HEK293 (cell line): Measurements from ENCODE around the gene TRMT61A.

ENCODE experiments used
- CTCF ChIP-seq: fragments of 450-650 bp; formaldehyde crosslinking; IDR thresholded peaks from 2 replicates; pipeline ENCODE4 v1.5.1; 2016; ENCODE audit warnings: missing biosample characterization, missing genetic modification characterization
- ZFP3 ChIP-seq: fragments of 450-650 bp; formaldehyde crosslinking; IDR thresholded peaks from 2 replicates; pipeline ENCODE4 v1.5.1; 2016; ENCODE audit warnings: low read depth, missing biosample characterization, missing genetic modification characterization
- ZNF23 ChIP-seq: fragments of 450-650 bp; formaldehyde crosslinking; IDR thresholded peaks from 2 replicates; pipeline ENCODE4 v1.5.1; 2016; ENCODE audit warnings: missing biosample characterization, missing genetic modification characterization, borderline replicate concordance
- TF ChIP-seq, protein P1 (sequence below): fragments of 450-650 bp; formaldehyde crosslinking; IDR thresholded peaks from 2 replicates; pipeline ENCODE4 v1.5.1; 2016; ENCODE audit warnings: missing biosample characterization, missing genetic modification characterization

GRCh38 chr14:103526914-103527248 is 2.1 kb upstream of the TRMT61A start:
- TF ChIP-seq, protein P1, sequence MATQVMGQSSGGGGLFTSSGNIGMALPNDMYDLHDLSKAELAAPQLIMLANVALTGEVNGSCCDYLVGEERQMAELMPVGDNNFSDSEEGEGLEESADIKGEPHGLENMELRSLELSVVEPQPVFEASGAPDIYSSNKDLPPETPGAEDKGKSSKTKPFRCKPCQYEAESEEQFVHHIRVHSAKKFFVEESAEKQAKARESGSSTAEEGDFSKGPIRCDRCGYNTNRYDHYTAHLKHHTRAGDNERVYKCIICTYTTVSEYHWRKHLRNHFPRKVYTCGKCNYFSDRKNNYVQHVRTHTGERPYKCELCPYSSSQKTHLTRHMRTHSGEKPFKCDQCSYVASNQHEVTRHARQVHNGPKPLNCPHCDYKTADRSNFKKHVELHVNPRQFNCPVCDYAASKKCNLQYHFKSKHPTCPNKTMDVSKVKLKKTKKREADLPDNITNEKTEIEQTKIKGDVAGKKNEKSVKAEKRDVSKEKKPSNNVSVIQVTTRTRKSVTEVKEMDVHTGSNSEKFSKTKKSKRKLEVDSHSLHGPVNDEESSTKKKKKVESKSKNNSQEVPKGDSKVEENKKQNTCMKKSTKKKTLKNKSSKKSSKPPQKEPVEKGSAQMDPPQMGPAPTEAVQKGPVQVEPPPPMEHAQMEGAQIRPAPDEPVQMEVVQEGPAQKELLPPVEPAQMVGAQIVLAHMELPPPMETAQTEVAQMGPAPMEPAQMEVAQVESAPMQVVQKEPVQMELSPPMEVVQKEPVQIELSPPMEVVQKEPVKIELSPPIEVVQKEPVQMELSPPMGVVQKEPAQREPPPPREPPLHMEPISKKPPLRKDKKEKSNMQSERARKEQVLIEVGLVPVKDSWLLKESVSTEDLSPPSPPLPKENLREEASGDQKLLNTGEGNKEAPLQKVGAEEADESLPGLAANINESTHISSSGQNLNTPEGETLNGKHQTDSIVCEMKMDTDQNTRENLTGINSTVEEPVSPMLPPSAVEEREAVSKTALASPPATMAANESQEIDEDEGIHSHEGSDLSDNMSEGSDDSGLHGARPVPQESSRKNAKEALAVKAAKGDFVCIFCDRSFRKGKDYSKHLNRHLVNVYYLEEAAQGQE (tag by site-specific recombination): no peak
- TF ChIP-seq ZNF23 (tag by site-specific recombination) (no peak), CTCF (no peak), ZFP3 (tag by site-specific recombination) (no peak)
